Natural killer cell treated with Interleukin-12 subunit alpha and Interleukin-12 subunit beta and Interleukin-15 and Interleukin-18, amount 100 ng/mL, for 72 hours (primary cell): ENCODE measurements around the gene DERA. TPM values are rescaled to one million over a fixed set of nuclear protein-coding genes. Genes with fewer than 3 reads are reported as not detected.
"Not testable (repeated sequence)": the region's sequence is repeated elsewhere in the genome, so short reads cannot be mapped to it uniquely, and the experiment has no call there.

ENCODE experiments used
- ATAC-seq, 2 donors: fragments of 150-1000 bp; cut with Tn5 transposase in 1 of 2; sonication (Bioruptor Pico), chemical (Tn5 transposase) in 1 of 2; 2 replicates each; pipeline ENCODE4 v1.10.0; 2021
- DNase-seq: peaks from one replicate; pipeline ENCODE4 v3.0.0; 2022; ENCODE audit warnings: low spot score
- H3K27ac Mint-ChIP-seq, 2 donors: 1 replicate in 1 of 2; 2 replicates in 1 of 2; pipeline ENCODE4 v1.8.0; 2022; ENCODE audit warnings: mixed read lengths in 2 of 2, mild to moderate bottlenecking in 1 of 2, moderate library complexity in 1 of 2
- H3K27me3 Mint-ChIP-seq, 2 donors: 1 replicate in 1 of 2; 2 replicates in 1 of 2; pipeline ENCODE4 v1.8.0; 2022; ENCODE audit warnings: mixed read lengths in 2 of 2
- H3K36me3 Mint-ChIP-seq: one replicate; pipeline ENCODE4 v1.8.0; 2022; ENCODE audit warnings: mixed read lengths
- H3K4me1 Mint-ChIP-seq, 2 donors: 1 replicate in 1 of 2; 2 replicates in 1 of 2; pipeline ENCODE4 v1.8.0; 2022; ENCODE audit warnings: low read depth in 2 of 2, mixed read lengths in 2 of 2, mild to moderate bottlenecking in 1 of 2
- H3K4me3 Mint-ChIP-seq: one replicate; pipeline ENCODE4 v1.8.0; 2022; ENCODE audit warnings: mixed read lengths
- H3K9me3 Mint-ChIP-seq: 2 replicates; pipeline ENCODE4 v1.8.0; 2022; ENCODE audit warnings: mixed read lengths
- total RNA-seq, 2 donors: library from RNA; stranded (reverse); gene quantifications; one replicate each; pipeline ENCODE4 v1.2.3, GENCODE V29; 2022

Gene DERA
- total RNA-seq, 2 donors from 2014 or later: 23.2 to 25.1 TPM

GRCh38 chr12:15956413-15957185 is 45.5 kb downstream of the DERA start:
- Mint-ChIP-seq H3K36me3 (peaks cover 8% of the 10 kb centered on the region), H3K4me3 (no peak overlapping the region), H3K27ac (no peak overlapping the region), H3K4me1 (peaks cover 0 to 3% of the 10 kb centered on the region in 2 donors), H3K9me3 (no peaks in the 10 kb centered on the region), H3K27me3 (no peaks in the 10 kb centered on the region)
- no peak for ATAC-seq
- DNase-seq: no peak

- DNase-seq (no peak), ATAC-seq (no peak)
- no peak overlapping the region for H3K27ac Mint-ChIP-seq
- peaks cover 0 to 2% of the 10 kb centered on the region in 2 donors for H3K4me1 Mint-ChIP-seq
- no peaks in the 10 kb centered on the region for H3K9me3 Mint-ChIP-seq
- no peaks in the 10 kb centered on the region for H3K27me3 Mint-ChIP-seq
- H3K4me3 Mint-ChIP-seq: no peak overlapping the region
- H3K36me3 Mint-ChIP-seq: peaks cover 19% of the 10 kb centered on the region
These were observed 51.6 kb downstream of the DERA start for GRCh38 chr12:15962760-15963159.

GRCh38 chr12:15963271-15963670 is 52.1 kb downstream of the DERA start:
- H3K27me3 Mint-ChIP-seq: no peaks in the 10 kb centered on the region
- H3K36me3 Mint-ChIP-seq: peaks cover 19% of the 10 kb centered on the region
- DNase-seq: no peak
- H3K4me3 Mint-ChIP-seq: no peak overlapping the region
- H3K4me1 Mint-ChIP-seq: peaks cover 0 to 3% of the 10 kb centered on the region in 2 donors
- no peak for ATAC-seq
- H3K27ac Mint-ChIP-seq: no peak overlapping the region
- no peaks in the 10 kb centered on the region for H3K9me3 Mint-ChIP-seq

GRCh38 chr12:15966426-15966825 is 55.3 kb downstream of the DERA start:
- H3K4me3 Mint-ChIP-seq: no peak overlapping the region
- no peaks in the 10 kb centered on the region for H3K27me3 Mint-ChIP-seq
- H3K27ac Mint-ChIP-seq: no peak overlapping the region
- no peak for ATAC-seq
- no peaks in the 10 kb centered on the region for H3K9me3 Mint-ChIP-seq
- no peak for DNase-seq
- peaks cover 11% of the 10 kb centered on the region for H3K36me3 Mint-ChIP-seq
- H3K4me1 Mint-ChIP-seq: peaks cover 0 to 9% of the 10 kb centered on the region in 2 donors

- peaks cover 11% of the 10 kb centered on the region for H3K36me3 Mint-ChIP-seq
- DNase-seq, H3K4me3 Mint-ChIP-seq, H3K9me3 Mint-ChIP-seq, H3K27ac Mint-ChIP-seq, H3K4me1 Mint-ChIP-seq, ATAC-seq, H3K27me3 Mint-ChIP-seq: not testable (repeated sequence)
These were observed 55.9 kb downstream of the DERA start for GRCh38 chr12:15967053-15967452.

GRCh38 chr12:15971211-15971610 is 60.1 kb downstream of the DERA start:
- Mint-ChIP-seq H3K36me3 (peaks cover 4% of the 10 kb centered on the region), H3K27me3 (no peaks in the 10 kb centered on the region), H3K4me1 (peaks cover 0 to 9% of the 10 kb centered on the region in 2 donors), H3K27ac (no peak overlapping the region), H3K9me3 (no peaks in the 10 kb centered on the region), H3K4me3 (no peak overlapping the region)
- no peak for DNase-seq
- ATAC-seq: no peak

- DNase-seq (no peak), ATAC-seq (no peak)
- Mint-ChIP-seq H3K4me1 (peaks cover 0 to 6% of the 10 kb centered on the region in 2 donors), H3K27ac (no peak overlapping the region), H3K27me3 (no peaks in the 10 kb centered on the region), H3K4me3 (no peak overlapping the region), H3K9me3 (no peaks in the 10 kb centered on the region), H3K36me3 (no peaks in the 10 kb centered on the region)
These were observed 61.8 kb downstream of the DERA start for GRCh38 chr12:15972894-15973293.

- no peaks in the 10 kb centered on the region for H3K9me3 Mint-ChIP-seq
- ATAC-seq: no peak
- H3K4me1 Mint-ChIP-seq: no peaks in the 10 kb centered on the region
- DNase-seq: no peak
- H3K27ac Mint-ChIP-seq: no peak overlapping the region
- H3K36me3 Mint-ChIP-seq: no peaks in the 10 kb centered on the region
- H3K27me3 Mint-ChIP-seq: no peaks in the 10 kb centered on the region
- no peak overlapping the region for H3K4me3 Mint-ChIP-seq
These were observed 67.1 kb downstream of the DERA start for GRCh38 chr12:15977999-15978951.

- Mint-ChIP-seq H3K36me3 (no peaks in the 10 kb centered on the region), H3K9me3 (no peaks in the 10 kb centered on the region), H3K27me3 (no peaks in the 10 kb centered on the region), H3K27ac (no peak overlapping the region), H3K4me1 (peaks cover 0 to 2% of the 10 kb centered on the region in 2 donors), H3K4me3 (no peak overlapping the region)
- no peak for DNase-seq
- ATAC-seq: no peak
These were observed 68.3 kb downstream of the DERA start for GRCh38 chr12:15979096-15980092.

GRCh38 chr12:15982071-15982470 is 70.9 kb downstream of the DERA start:
- Mint-ChIP-seq H3K4me1 (peaks cover 0 to 3% of the 10 kb centered on the region in 2 donors), H3K4me3 (no peak overlapping the region), H3K9me3 (no peaks in the 10 kb centered on the region), H3K27ac (no peak overlapping the region), H3K36me3 (no peaks in the 10 kb centered on the region), H3K27me3 (no peaks in the 10 kb centered on the region)
- DNase-seq (no peak), ATAC-seq (no peak)

- Mint-ChIP-seq H3K36me3 (no peaks in the 10 kb centered on the region), H3K9me3 (no peaks in the 10 kb centered on the region), H3K27me3 (no peaks in the 10 kb centered on the region), H3K4me3 (no peak overlapping the region), H3K27ac (no peak overlapping the region), H3K4me1 (peaks cover 0 to 3% of the 10 kb centered on the region in 2 donors)
- DNase-seq (no peak), ATAC-seq (no peak)
These were observed 71.3 kb downstream of the DERA start for GRCh38 chr12:15982471-15982870.

GRCh38 chr12:15982921-15983320 is 71.8 kb downstream of the DERA start:
- H3K4me3 Mint-ChIP-seq: no peak overlapping the region
- DNase-seq (no peak), ATAC-seq (no peak)
- H3K36me3 Mint-ChIP-seq: no peaks in the 10 kb centered on the region
- H3K4me1 Mint-ChIP-seq: peaks cover 0 to 3% of the 10 kb centered on the region in 2 donors
- H3K27me3 Mint-ChIP-seq: no peaks in the 10 kb centered on the region
- H3K9me3 Mint-ChIP-seq: no peaks in the 10 kb centered on the region
- no peak overlapping the region for H3K27ac Mint-ChIP-seq

- ATAC-seq (no peak), DNase-seq (no peak)
- no peaks in the 10 kb centered on the region for H3K27me3 Mint-ChIP-seq
- peaks cover 0 to 3% of the 10 kb centered on the region in 2 donors for H3K4me1 Mint-ChIP-seq
- no peak overlapping the region for H3K27ac Mint-ChIP-seq
- H3K36me3 Mint-ChIP-seq: no peaks in the 10 kb centered on the region
- H3K9me3 Mint-ChIP-seq: no peaks in the 10 kb centered on the region
- H3K4me3 Mint-ChIP-seq: no peak overlapping the region
These were observed 73.1 kb downstream of the DERA start for GRCh38 chr12:15984097-15984800.
